Measurements from ENCODE around the gene AGXT. TPM values are rescaled to one million over a fixed set of nuclear protein-coding genes. Genes with fewer than 3 reads are reported as not detected.

AGXT gene
- not detected in 2 replicates for total RNA-seq (2014; rRNA removed; shearing (Covaris generic); ENCODE audit: low replicate concordance)

DNA sequence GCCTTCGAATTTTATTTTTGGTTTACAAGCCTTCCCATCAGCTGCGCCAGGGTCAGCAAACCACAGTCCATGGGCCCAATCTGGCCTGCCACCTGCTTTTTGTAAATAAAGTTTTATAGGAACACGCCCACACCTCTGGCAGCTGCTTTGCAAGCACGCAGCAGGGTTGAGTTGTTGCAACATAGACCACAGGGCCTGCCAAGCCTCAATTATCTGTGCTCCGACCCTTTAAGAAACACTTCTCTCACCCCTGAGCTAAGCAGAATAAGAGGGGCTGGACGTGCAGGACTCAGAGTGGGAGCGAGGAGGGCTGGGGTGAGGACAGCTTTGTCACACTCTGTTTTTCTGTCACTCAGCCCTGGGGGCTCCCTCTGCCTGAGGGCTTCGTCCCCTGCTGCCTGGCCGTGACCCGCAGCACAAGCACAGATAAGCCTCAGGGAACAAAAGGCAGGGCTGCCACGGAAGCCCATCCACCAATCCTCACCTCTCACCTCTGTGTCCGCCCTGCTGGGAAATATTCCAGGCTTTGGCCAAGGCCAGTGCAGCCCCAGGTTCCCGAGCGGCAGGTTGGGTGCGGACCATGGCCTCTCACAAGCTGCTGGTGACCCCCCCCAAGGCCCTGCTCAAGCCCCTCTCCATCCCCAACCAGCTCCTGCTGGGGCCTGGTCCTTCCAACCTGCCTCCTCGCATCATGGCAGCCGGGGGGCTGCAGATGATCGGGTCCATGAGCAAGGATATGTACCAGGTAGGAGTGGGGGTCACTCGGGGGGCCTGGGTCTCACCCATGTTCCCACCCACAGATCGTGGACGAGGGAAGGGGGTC, at the start of gene AGXT:
AGXT (plus strand) TSS at position 539 of the 823 bp plus-strand sequence; CDS start at position 581, 42 bp downstream.
- H3K27me3 ChIP-seq (ENCODE audit: low read length), result no peaks in the 10 kb centered on the region
- H3K4me2 ChIP-seq (ENCODE audit: low read depth, low read length, poor library complexity, severe bottlenecking), result no peak within 1 kb of the TSS
- H3K27ac ChIP-seq (ENCODE audit: low read length), result no peak within 1 kb of the TSS
- no peaks in the 10 kb centered on the region for H3K4me1 ChIP-seq (ENCODE audit: low read length)
- no peaks in the 10 kb centered on the region for H3K9me3 ChIP-seq (ENCODE audit: low read length)
- no peaks in the 10 kb centered on the region for H3K36me3 ChIP-seq (ENCODE audit: insufficient read depth, low read length)
- H4K20me1 ChIP-seq (ENCODE audit: insufficient read depth, low read depth, low read length), result peaks cover under 1% of the 10 kb centered on the region; the same call in 1 of the 2 replicates
- H3K4me3 ChIP-seq (ENCODE audit: low read length), result no peak within 1 kb of the TSS
- no peak within 1 kb of the TSS for H3K9ac ChIP-seq (ENCODE audit: low read length)
- no peaks in the 10 kb centered on the region for H3K9me2 ChIP-seq (replicated peaks; ENCODE audit: insufficient read depth, low read length)
- H3K79me2 ChIP-seq (ENCODE audit: low read length), result no peaks in the 10 kb centered on the region
- no peak for DNase-seq
- no peak within 1 kb of the TSS for H2AFZ ChIP-seq (ENCODE audit: low read length)

DNA sequence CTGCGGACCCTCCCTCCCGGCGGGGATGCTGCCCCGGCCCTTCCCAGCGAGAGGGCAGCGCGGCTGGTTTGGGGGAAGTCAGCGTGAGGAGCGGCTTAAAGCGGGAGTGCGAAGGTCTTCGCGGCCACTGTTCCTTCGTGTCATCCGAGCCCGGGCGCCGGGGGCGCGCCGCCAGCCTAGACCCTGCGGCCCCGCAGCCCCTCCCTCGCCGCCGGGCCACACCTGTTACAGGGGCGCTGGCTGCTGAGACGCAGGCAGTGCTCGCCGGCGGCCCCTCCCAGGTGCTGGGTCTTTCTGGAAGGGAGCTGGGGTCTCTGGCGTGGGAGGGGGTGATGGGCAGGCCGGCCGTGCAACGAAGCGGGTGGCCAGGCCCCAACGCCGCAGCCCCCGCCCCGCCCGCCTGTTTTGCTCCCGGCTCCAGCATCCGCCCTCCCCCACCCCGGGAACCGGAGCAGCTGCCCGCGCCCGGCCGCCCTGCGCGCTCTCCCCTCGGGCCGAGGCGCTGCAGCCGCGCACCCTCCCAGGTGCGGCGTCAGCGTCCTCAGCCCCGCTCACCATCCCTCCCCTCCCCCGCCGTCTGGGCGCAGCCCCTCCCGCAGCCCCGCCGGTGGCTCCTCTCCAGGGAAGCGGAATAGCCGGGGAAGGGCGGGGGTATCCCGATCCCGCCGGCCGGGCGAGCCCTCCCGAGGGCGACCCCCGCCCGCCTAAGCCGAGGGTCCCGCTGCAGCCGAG, 49.3 kb upstream of the AGXT start:
- H4K20me1 ChIP-seq (ENCODE audit: insufficient read depth, low read depth, low read length), result no peaks in the 10 kb centered on the region
- no peaks in the 10 kb centered on the region for H3K9me2 ChIP-seq (replicated peaks; ENCODE audit: insufficient read depth, low read length)
- no peaks in the 10 kb centered on the region for H3K4me1 ChIP-seq (ENCODE audit: low read length)
- no peak overlapping the region for H3K4me2 ChIP-seq (ENCODE audit: low read depth, low read length, poor library complexity, severe bottlenecking)
- H3K79me2 ChIP-seq (ENCODE audit: low read length), result no peaks in the 10 kb centered on the region
- H3K4me3 ChIP-seq (ENCODE audit: low read length), result no peak overlapping the region
- H3K9ac ChIP-seq (ENCODE audit: low read length), result no peak overlapping the region
- H3K27me3 ChIP-seq (ENCODE audit: low read length), result no peaks in the 10 kb centered on the region
- DNase-seq, result no peak
- no peaks in the 10 kb centered on the region for H3K9me3 ChIP-seq (ENCODE audit: low read length)
- no peaks in the 10 kb centered on the region for H3K36me3 ChIP-seq (ENCODE audit: insufficient read depth, low read length)
- no peak overlapping the region for H3K27ac ChIP-seq (ENCODE audit: low read length)
- no peak overlapping the region for H2AFZ ChIP-seq (ENCODE audit: low read length)

DNA sequence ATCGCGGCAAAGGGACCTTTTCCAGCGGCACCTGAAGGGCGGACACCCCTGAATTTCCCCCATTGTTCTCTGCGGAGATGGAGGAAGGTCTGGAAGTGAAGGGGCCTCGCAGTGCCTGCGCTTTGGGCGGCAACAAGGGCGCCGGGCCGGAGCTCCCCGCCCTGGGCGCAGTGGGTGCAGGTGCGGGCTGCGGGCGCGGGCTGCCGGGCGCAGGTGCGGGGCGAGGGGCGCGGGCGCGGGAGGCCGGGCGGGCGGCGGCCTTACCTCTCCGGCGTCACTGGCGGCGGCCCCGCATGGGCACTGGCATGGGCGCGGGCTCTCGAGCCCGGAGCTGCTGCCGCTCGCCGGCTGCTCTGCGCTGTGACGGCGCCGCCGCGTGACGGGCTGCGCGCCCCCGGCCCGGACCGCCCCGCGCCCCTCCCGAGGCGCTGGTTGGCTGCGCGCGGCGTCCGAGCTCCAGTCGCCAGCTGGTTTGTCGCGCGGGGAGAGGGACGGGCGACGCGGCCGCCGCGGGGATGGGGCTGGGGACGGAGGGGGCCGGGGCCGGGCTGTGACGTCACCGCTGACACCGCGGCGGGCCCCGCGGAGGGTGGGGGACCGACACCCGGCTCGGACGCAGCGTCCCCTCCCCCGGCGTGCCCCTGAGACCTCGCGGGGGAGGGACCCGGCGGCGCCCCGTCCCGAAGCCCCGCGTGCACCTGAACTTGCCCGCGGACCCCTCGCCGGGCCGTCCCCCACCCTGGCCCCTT, 48.6 kb upstream of the AGXT start, which contains the start of gene KIF1A:
KIF1A (minus strand) TSS at position 362 of the 749 bp plus-strand sequence. CDS start 22,467 bp downstream, outside the sequence.
- Histone ChIP-seq H3K79me2 (ENCODE audit: low read length) (no peaks in the 10 kb centered on the region), H3K9me3 (ENCODE audit: low read length) (no peaks in the 10 kb centered on the region), H3K36me3 (ENCODE audit: insufficient read depth, low read length) (no peaks in the 10 kb centered on the region), H3K27me3 (ENCODE audit: low read length) (no peaks in the 10 kb centered on the region), H3K4me3 (ENCODE audit: low read length) (no peak within 1 kb of the TSS), H4K20me1 (ENCODE audit: insufficient read depth, low read depth, low read length) (no peaks in the 10 kb centered on the region), H3K9me2 (replicated peaks; ENCODE audit: insufficient read depth, low read length) (no peaks in the 10 kb centered on the region), H3K4me1 (ENCODE audit: low read length) (no peaks in the 10 kb centered on the region), H3K27ac (ENCODE audit: low read length) (no peak within 1 kb of the TSS), H2AFZ (ENCODE audit: low read length) (no peak within 1 kb of the TSS), H3K9ac (ENCODE audit: low read length) (no peak within 1 kb of the TSS), H3K4me2 (ENCODE audit: low read depth, low read length, poor library complexity, severe bottlenecking) (no peak within 1 kb of the TSS)
- no peak for DNase-seq

DNA sequence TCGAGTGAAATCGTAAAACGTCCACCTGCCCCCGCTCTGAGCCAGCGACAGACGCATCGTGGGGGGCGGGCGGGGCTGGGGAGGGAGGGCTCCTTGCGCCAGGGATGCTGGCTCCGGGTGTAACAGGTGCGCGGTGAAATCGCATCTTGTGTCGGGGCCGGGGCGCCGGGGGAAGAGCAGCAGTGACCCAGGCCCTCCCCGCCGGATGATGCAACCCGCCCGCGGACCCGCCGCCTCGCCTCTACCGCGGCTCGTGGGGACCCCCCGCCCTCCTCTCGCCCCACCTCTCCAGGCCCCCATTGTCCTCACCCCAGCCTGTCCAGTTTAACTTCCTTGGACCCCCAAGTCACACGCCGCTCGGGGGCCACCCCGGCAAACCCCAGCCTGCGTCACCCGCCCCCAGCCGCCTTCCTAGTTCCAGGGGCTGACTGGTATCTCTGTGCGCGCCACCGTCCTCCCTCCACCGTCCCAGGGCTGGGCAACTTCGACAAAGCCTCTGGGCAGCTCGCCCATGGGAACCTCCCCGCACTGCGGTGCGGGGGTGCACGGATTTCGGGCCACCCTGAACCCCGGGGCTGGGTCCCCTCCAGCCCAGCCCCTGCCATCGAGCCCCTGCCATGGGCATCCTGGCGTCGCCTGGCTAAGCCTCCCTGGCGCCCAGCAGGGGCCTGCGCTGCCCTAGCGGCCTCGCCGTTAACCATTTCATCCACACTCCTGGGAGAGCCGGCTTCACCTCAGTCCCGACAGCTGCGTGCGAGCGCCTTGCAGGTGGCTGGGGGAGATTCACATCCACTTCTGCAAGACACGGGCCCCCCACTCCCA, 47.8 kb upstream of the AGXT start:
- Histone ChIP-seq H3K4me1 (ENCODE audit: low read length) (no peaks in the 10 kb centered on the region), H3K9me2 (replicated peaks; ENCODE audit: insufficient read depth, low read length) (no peaks in the 10 kb centered on the region), H3K9ac (ENCODE audit: low read length) (no peak overlapping the region), H2AFZ (ENCODE audit: low read length) (no peak overlapping the region), H3K36me3 (ENCODE audit: insufficient read depth, low read length) (no peaks in the 10 kb centered on the region), H3K79me2 (ENCODE audit: low read length) (no peaks in the 10 kb centered on the region), H3K4me3 (ENCODE audit: low read length) (no peak overlapping the region), H3K4me2 (ENCODE audit: low read depth, low read length, poor library complexity, severe bottlenecking) (no peak overlapping the region), H3K27me3 (ENCODE audit: low read length) (no peaks in the 10 kb centered on the region), H4K20me1 (ENCODE audit: insufficient read depth, low read depth, low read length) (no peaks in the 10 kb centered on the region), H3K9me3 (ENCODE audit: low read length) (no peaks in the 10 kb centered on the region), H3K27ac (ENCODE audit: low read length) (no peak overlapping the region)
- no peak for DNase-seq

DNA sequence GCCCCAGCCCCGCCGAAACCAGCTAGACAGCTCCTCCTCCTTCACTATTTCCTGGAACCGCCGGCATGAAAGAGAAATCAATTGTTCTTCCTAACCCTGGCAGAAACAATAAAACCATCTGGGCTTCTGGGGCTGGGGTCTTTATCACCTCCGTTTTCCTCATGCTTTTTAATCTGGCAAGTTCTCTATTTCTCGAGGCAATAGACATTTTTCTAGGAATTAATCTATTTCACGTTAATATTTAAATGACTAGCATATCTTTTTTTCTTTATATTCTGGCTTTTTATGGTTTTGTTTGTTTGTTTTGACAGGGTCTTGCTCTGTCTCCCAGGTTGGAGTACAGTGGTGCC, 47.2 kb upstream of the AGXT start:
- no peaks in the 10 kb centered on the region for H3K27me3 ChIP-seq (ENCODE audit: low read length)
- DNase-seq, result no peak
- no peaks in the 10 kb centered on the region for H3K36me3 ChIP-seq (ENCODE audit: insufficient read depth, low read length)
- H3K9ac ChIP-seq (ENCODE audit: low read length), result no peak overlapping the region
- no peaks in the 10 kb centered on the region for H3K4me1 ChIP-seq (ENCODE audit: low read length)
- H3K79me2 ChIP-seq (ENCODE audit: low read length), result no peaks in the 10 kb centered on the region
- H4K20me1 ChIP-seq (ENCODE audit: insufficient read depth, low read depth, low read length), result no peaks in the 10 kb centered on the region
- H3K4me2 ChIP-seq (ENCODE audit: low read depth, low read length, poor library complexity, severe bottlenecking), result no peak overlapping the region
- no peaks in the 10 kb centered on the region for H3K9me2 ChIP-seq (replicated peaks; ENCODE audit: insufficient read depth, low read length)
- no peak overlapping the region for H3K27ac ChIP-seq (ENCODE audit: low read length)
- no peak overlapping the region for H2AFZ ChIP-seq (ENCODE audit: low read length)
- no peaks in the 10 kb centered on the region for H3K9me3 ChIP-seq (ENCODE audit: low read length)
- H3K4me3 ChIP-seq (ENCODE audit: low read length), result no peak overlapping the region

DNA sequence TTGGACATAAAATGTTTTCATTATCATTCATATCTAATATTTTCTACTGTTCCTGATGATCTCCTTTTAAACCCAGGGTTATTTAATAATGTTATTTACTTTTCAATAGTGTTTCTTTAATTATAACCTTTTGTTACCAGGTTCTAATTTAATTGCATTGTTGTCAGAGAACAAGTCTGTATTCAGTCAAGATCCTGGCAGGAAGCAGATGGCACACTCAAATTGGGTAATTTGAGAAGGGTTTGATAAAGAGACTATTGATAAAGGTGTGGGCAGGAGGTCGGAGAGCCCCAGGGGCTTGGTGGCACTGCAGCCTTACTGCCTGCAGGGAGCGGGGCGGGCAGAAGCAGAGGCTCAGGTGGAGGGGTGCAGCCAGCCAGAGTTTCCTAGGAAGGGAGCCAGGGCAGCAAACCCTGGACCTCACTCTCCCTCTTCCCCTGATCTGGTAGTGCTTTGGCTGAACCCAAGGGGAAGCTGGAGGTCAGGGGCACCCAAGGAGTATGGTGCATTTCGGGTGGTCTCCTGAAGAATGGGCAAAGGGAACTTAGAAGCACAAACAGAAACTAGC, 46.3 kb upstream of the AGXT start:
- H3K4me1 ChIP-seq (ENCODE audit: low read length), result no peaks in the 10 kb centered on the region
- no peaks in the 10 kb centered on the region for H3K27me3 ChIP-seq (ENCODE audit: low read length)
- no peak overlapping the region for H3K4me3 ChIP-seq (ENCODE audit: low read length)
- H3K4me2 ChIP-seq (ENCODE audit: low read depth, low read length, poor library complexity, severe bottlenecking), result no peak overlapping the region
- H4K20me1 ChIP-seq (ENCODE audit: insufficient read depth, low read depth, low read length), result no peaks in the 10 kb centered on the region
- H3K9ac ChIP-seq (ENCODE audit: low read length), result no peak overlapping the region
- no peaks in the 10 kb centered on the region for H3K79me2 ChIP-seq (ENCODE audit: low read length)
- H2AFZ ChIP-seq (ENCODE audit: low read length), result no peak overlapping the region
- no peak overlapping the region for H3K27ac ChIP-seq (ENCODE audit: low read length)
- no peaks in the 10 kb centered on the region for H3K9me2 ChIP-seq (replicated peaks; ENCODE audit: insufficient read depth, low read length)
- H3K9me3 ChIP-seq (ENCODE audit: low read length), result no peaks in the 10 kb centered on the region
- H3K36me3 ChIP-seq (ENCODE audit: insufficient read depth, low read length), result no peaks in the 10 kb centered on the region
- DNase-seq, result no peak

DNA sequence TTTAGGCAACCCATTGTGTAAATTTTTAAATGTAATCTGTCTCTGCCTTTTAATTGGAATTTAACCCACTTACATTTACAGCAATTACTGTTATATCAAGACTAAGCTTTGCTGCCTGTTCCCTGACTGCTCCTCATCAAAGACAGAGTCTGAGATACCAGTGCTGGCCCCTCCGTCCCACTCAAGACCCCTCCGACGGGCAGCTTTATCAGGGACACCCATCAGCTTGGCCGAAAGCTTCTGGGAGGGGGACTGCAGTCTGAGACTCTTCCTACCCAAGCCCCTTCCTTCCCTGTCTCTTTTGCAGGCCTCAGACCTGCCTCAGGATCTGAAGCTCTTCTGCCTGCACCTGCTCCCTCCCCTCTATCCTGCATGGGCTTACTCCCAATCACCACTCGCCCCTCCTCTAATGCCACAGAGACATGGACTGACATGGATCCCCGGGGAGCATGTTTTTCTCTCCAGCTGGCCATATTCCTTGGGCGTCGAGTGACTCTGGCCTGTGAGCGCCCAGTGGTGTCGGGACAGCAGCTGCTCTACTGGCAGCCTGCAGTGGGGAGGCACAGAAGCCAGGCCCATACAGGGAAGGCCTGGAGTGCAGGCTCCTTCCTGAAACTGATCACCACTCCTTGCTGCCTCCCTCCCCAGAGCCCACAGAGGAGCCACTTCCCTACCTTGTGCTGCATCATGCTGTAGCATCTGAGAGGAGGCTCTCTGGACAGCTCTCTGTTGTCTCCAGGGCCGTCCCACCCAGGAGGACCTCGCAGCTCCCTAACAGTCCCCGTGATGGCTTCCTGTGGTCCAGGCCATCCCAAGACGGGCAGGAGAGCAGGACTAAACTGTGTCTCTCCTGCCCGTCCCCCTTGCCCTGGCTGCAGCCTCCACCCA, 44.9 kb upstream of the AGXT start:
- H3K4me1 ChIP-seq (ENCODE audit: low read length), result no peaks in the 10 kb centered on the region
- DNase-seq, result no peak
- no peaks in the 10 kb centered on the region for H4K20me1 ChIP-seq (ENCODE audit: insufficient read depth, low read depth, low read length)
- H3K4me2 ChIP-seq (ENCODE audit: low read depth, low read length, poor library complexity, severe bottlenecking), result no peak overlapping the region
- no peaks in the 10 kb centered on the region for H3K36me3 ChIP-seq (ENCODE audit: insufficient read depth, low read length)
- H3K9me2 ChIP-seq (replicated peaks; ENCODE audit: insufficient read depth, low read length), result no peaks in the 10 kb centered on the region
- H3K79me2 ChIP-seq (ENCODE audit: low read length), result no peaks in the 10 kb centered on the region
- no peaks in the 10 kb centered on the region for H3K9me3 ChIP-seq (ENCODE audit: low read length)
- H3K9ac ChIP-seq (ENCODE audit: low read length), result no peak overlapping the region
- no peak overlapping the region for H2AFZ ChIP-seq (ENCODE audit: low read length)
- H3K4me3 ChIP-seq (ENCODE audit: low read length), result no peak overlapping the region
- no peaks in the 10 kb centered on the region for H3K27me3 ChIP-seq (ENCODE audit: low read length)
- no peak overlapping the region for H3K27ac ChIP-seq (ENCODE audit: low read length)

Data from Karpas-422 (cell line).